Measurements from ENCODE around the gene DTX3. TPM values are rescaled to one million over a fixed set of nuclear protein-coding genes. Genes with fewer than 3 reads are reported as not detected.

The DTX3 gene
- total and polyA plus RNA-seq, 2 of the 13 experiments (the other 11 are each of a cell fraction or from before 2014, with no cell fraction given), result 9.0 to 27.2 TPM

GRCh38 chr12:57590864-57591781 lies 13.5 kb upstream of the DTX3 start, which contains the start of gene PIP4K2C (continued):
- TF ChIP-seq, protein P1, sequence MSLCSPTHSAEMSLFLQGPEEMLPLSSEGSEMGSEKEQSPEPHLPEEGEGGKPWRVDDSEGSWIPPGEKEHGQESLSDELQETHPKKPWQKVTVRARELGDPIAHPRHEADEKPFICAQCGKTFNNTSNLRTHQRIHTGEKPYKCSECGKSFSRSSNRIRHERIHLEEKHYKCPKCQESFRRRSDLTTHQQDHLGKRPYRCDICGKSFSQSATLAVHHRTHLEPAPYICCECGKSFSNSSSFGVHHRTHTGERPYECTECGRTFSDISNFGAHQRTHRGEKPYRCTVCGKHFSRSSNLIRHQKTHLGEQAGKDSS (CRISPR knock-in tag; IDR thresholded peaks at IDR 0.05; ENCODE audit: borderline replicate concordance, low read depth), result 0 out of 2 replicates have a peak, but pooled peaks have one; percentile 24
- TF ChIP-seq UBTF (CRISPR knock-in tag; IDR thresholded peaks at IDR 0.05), result peak; percentile 32; the same call in 1 of the 2 replicates

DNA sequence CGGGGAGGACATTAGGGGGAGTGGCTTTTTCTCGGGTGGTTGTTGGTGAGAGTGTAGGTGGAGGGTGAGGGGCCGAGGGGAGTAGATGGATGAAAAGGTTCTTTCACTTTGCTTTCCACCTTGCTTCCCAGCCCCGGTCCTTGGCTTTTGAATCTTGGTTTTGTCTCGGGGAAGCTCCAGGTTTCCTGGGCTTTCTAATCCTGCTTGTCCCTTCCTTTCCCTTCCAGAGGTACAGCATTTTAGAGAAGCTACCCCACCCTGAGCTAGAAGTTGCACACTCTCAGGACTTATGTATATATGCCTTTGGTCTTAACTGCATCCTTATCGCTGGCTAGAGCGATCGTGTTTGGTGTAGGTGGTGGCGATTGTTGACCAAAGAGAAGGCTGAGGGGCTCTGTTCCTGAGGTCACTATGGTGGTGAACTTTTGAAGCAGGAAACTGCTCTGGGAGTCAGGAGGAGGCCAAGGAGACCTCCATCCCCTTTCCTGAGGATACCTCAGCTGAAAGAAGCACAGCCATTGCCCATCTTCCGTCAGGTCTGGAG lies 12.8 kb upstream of the DTX3 start:
- ChIA-PET CTCF (ENCODE audit: low intra/inter-chr PET ratio, low total read pairs) (no interaction called here), POLR2A (interaction anchor here (1.7 to 3.9 kb wide), 6 partner anchors 11 to 72 kb away, joined by 9 to 26 read pairs (median 22); partner anchors contain the start of genes ARHGEF25, DDIT3 and DTX3)
- Histone ChIP-seq H3K9ac (ENCODE audit: insufficient read depth, low read depth, low read length) (peak overlapping the region; percentile 75), H3K36me3 (replicated peaks in 1 of 2; ENCODE audit: control insufficient read depth in 1 of 2, insufficient read depth in 2 of 2, low read length in 2 of 2) (peaks cover 7 to 18% of the 10 kb centered on the region in 2 experiments; a peak in 3 of 5 replicates), H3K27me3 (ENCODE audit: control insufficient read depth in 1 of 2, insufficient read depth in 2 of 2, low read length in 2 of 2) (no peaks in the 10 kb centered on the region; a peak in 1 of 5 replicates), H2AFZ (ENCODE audit: low read length) (no peak overlapping the region), H3K4me3 (replicated peaks in 1 of 3; ENCODE audit: insufficient read depth in 1 of 3, low read depth in 2 of 3, low read length in 3 of 3) (peak overlapping the region; percentile 70 to 99 (median 92)), H3K79me2 (ENCODE audit: insufficient read depth, low read length) (peaks cover 17% of the 10 kb centered on the region), H4K20me1 (ENCODE audit: insufficient read depth, low read length) (no peaks in the 10 kb centered on the region), H3K27ac (ENCODE audit: extremely low read length, insufficient read depth, low read length) (peak overlapping the region; percentile 42), H3K4me1 (ENCODE audit: insufficient read depth, low read length) (peaks cover 22% of the 10 kb centered on the region), H3K4me2 (ENCODE audit: low read depth, low read length) (peak overlapping the region; percentile 80), H3K9me3 (ENCODE audit: low read length) (no peaks in the 10 kb centered on the region)
- 13% methylated on average over 10 of the region's 10 CpGs for WGBS (ENCODE audit: low lambda C conversion rate)
- peak; percentile 14; the same call in 2 of the 3 replicates for ATAC-seq
- no peak for DNase-seq (ENCODE audit: low spot score)
- intact Hi-C loops (cut with micrococcal nuclease; ENCODE audit: unreplicated experiment), result loop anchor here (2.0 kb wide), 1 partner anchor 41 kb away; the partner anchor contains the start of gene B4GALNT1
- BruUV-seq (replicated peaks), result no TSS peak
- in situ Hi-C loops (cut with HindIII; ENCODE audit: extremely low pct_ligation_motif_present, low pct_unique_long_range_greater_than_20kb), result no loop called here
- no peak for FAIRE-seq
- TF ChIP-seq ZNF605 (CRISPR knock-in tag; IDR thresholded peaks at IDR 0.05) (0 out of 2 replicates have a peak, but pooled peaks have one; percentile 40), ZBTB8A (CRISPR knock-in tag; IDR thresholded peaks at IDR 0.05; ENCODE audit: borderline replicate concordance, low read depth) (no peak), ARNT (IDR thresholded peaks at IDR 0.05) (no peak), ZBTB46 (CRISPR knock-in tag; IDR thresholded peaks at IDR 0.05; ENCODE audit: borderline replicate concordance) (no peak), RXRB (CRISPR knock-in tag; IDR thresholded peaks at IDR 0.05; ENCODE audit: borderline replicate concordance) (no peak), SP4 (CRISPR knock-in tag; IDR thresholded peaks at IDR 0.05) (0 out of 2 replicates have a peak, but pooled peaks have one; percentile 31), EED (CRISPR knock-in tag; IDR thresholded peaks at IDR 0.05) (no peak), ZNF564 (CRISPR knock-in tag; IDR thresholded peaks at IDR 0.05) (no peak), HNF4A (CRISPR knock-in tag; IDR thresholded peaks at IDR 0.05) (no peak), PLRG1 (conservative IDR thresholded peaks at IDR 0.05) (no peak), MZF1 (CRISPR knock-in tag; IDR thresholded peaks at IDR 0.05; ENCODE audit: borderline replicate concordance) (no peak), ZNF678 (CRISPR knock-in tag; IDR thresholded peaks at IDR 0.05) (no peak), JUN (CRISPR knock-in tag; IDR thresholded peaks at IDR 0.05) (no peak), ZNF775 (CRISPR knock-in tag; IDR thresholded peaks at IDR 0.05; ENCODE audit: borderline replicate concordance) (no peak), HOXA3 (CRISPR knock-in tag; IDR thresholded peaks at IDR 0.05) (no peak)

Measured in HepG2 (cell line).